Vagina (tissue), 2 donors: ENCODE results near the gene JADE3. TPM values are rescaled to one million over a fixed set of nuclear protein-coding genes. Genes with fewer than 3 reads are reported as not detected.

Source experiments
- DNase-seq, 2 donors: peaks; one replicate each; pipeline ENCODE4 v3.0.0-alpha.2; 2017; ENCODE audit errors: extremely low spot score in 2 of 2
- H3K27ac ChIP-seq: fragments of 200-600 bp; sonication (generic); one replicate; pipeline ENCODE4 v1.5.1; 2019
- H3K27me3 ChIP-seq: fragments of 200-600 bp; sonication (generic); one replicate; pipeline ENCODE4 v1.5.1; 2019
- H3K36me3 ChIP-seq, 2 donors: fragments of 200-600 bp; sonication (generic); one replicate each; pipeline ENCODE4 v1.5.1; 2017 to 2019
- H3K4me1 ChIP-seq: fragments of 200-600 bp; sonication (generic); one replicate; pipeline ENCODE4 v1.5.1; 2019
- H3K4me3 ChIP-seq, 2 donors: fragments of 200-600 bp; sonication (generic); 1 replicate in 1 of 2; 2 replicates in 1 of 2; pipeline ENCODE4 v1.5.1; 2016 to 2019
- H3K9me3 ChIP-seq: fragments of 200-600 bp; sonication (generic); one replicate; pipeline ENCODE4 v1.5.1; 2019
- POLR2A ChIP-seq, 2 donors: fragments of 450-650 bp; IDR thresholded peaks; one replicate each; pipeline ENCODE4 v1.6.1; 2017; ENCODE audit warnings: antibody characterized with exemption in 2 of 2, mild to moderate bottlenecking in 2 of 2, moderate library complexity in 2 of 2
- POLR2AphosphoS5 ChIP-seq, 2 donors: sonication (generic); formaldehyde crosslinking; IDR thresholded peaks; one replicate each; pipeline ENCODE4 v1.9.0; 2017; ENCODE audit warnings: antibody characterized with exemption in 2 of 2, mild to moderate bottlenecking in 2 of 2, low read depth in 1 of 2; ENCODE audit not compliant: insufficient read depth in 1 of 2
- intact Hi-C: fragments of 100-400 bp; cut with DNase I; formaldehyde crosslinking; loops from one replicate; pipeline ENCODE4 v1.15.1; 2023
- total RNA-seq: library from RNA; depleted of rRNA; stranded (reverse); fragments of >200 nt; gene quantifications from one replicate; pipeline ENCODE4 v1.2.3, GENCODE V29; 2016
- TF ChIP-seq, protein P1 (sequence below), 3 experiments: fragments of 450-650 bp in 2 of 3; fragments of 200-600 bp in 1 of 3; sonication (generic) in 1 of 3; IDR thresholded peaks; one replicate each; pipeline ENCODE4 v1.5.1; 2017 to 2019; ENCODE audit warnings: antibody characterized with exemption in 3 of 3, mild to moderate bottlenecking in 2 of 3, moderate library complexity in 2 of 3

JADE3 gene
- total RNA-seq, 1 donor from 2014 or later = 5.2 TPM

DNA sequence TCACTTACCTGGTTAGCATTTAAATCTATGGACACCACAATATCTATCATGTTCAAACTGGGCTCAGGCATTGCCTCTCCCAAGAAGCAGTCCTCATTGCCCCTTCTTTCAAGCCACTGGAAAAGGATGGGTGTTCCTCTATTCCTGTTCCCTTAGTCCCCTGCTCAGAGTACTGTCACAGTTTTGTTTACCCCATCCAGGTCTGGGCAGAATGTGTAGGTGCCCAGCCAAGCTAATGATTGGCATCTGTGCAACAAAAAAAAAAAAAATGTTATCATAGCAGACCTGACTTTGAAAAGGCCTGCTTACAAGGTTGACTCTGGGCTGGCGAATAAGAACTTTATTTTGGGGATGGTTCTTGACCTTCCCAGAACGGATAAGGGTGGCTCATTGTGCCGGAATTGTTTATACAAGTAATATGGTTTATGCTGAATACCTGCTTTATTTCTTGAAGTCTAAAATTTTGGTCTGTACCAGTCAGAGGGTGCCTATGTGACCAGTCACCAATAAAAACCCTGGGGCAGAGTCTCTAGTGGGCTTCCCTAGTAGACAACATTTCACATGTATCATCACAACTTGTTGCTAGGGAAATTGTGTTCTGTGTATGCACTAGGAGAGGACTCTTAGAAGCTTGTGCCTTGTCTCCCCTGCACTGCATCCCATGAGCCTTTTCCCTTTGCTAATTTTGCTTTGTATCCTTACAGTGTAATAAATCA is 47.9 kb downstream of the JADE3 start:
- Histone ChIP-seq H3K27me3 (no peaks in the 10 kb centered on the region), H3K9me3 (no peaks in the 10 kb centered on the region), H3K4me1 (peaks cover 7% of the 10 kb centered on the region), H3K27ac (no peak overlapping the region), H3K36me3 (no peaks in the 10 kb centered on the region), H3K4me3 (no peak overlapping the region)
- intact Hi-C loops = no loop called here
- TF ChIP-seq, protein P1, sequence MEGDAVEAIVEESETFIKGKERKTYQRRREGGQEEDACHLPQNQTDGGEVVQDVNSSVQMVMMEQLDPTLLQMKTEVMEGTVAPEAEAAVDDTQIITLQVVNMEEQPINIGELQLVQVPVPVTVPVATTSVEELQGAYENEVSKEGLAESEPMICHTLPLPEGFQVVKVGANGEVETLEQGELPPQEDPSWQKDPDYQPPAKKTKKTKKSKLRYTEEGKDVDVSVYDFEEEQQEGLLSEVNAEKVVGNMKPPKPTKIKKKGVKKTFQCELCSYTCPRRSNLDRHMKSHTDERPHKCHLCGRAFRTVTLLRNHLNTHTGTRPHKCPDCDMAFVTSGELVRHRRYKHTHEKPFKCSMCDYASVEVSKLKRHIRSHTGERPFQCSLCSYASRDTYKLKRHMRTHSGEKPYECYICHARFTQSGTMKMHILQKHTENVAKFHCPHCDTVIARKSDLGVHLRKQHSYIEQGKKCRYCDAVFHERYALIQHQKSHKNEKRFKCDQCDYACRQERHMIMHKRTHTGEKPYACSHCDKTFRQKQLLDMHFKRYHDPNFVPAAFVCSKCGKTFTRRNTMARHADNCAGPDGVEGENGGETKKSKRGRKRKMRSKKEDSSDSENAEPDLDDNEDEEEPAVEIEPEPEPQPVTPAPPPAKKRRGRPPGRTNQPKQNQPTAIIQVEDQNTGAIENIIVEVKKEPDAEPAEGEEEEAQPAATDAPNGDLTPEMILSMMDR (IDR thresholded peaks at IDR 0.05) = no peak
- TF ChIP-seq POLR2A (IDR thresholded peaks at IDR 0.05) (no peak), POLR2AphosphoS5 (IDR thresholded peaks at IDR 0.05; ENCODE audit: insufficient read depth in 1 of 2, low read depth in 1 of 2) (no peak)
- no peak for DNase-seq

DNA sequence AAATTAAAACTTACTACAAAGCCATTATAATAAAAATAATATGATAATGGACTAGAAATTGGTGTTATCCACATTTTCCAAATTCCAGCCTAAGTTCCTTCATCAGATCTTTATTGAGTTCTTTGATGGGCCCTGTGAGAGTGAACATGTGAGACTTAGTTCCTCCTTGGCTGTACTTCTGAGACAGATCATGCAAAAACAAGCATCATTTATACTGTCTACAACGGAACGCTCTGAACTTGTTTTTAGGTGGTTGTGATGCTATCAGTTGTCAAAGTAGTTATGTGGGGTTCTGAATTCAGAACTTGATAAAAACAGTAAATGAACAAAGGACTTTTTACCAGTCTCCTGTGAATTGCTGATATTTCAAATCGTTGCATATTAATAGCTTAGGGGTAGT is 48.9 kb downstream of the JADE3 start:
- intact Hi-C loops = no loop called here
- H3K27me3 ChIP-seq = no peaks in the 10 kb centered on the region
- TF ChIP-seq POLR2AphosphoS5 (IDR thresholded peaks at IDR 0.05; ENCODE audit: insufficient read depth in 1 of 2, low read depth in 1 of 2) (no peak), POLR2A (IDR thresholded peaks at IDR 0.05) (no peak)
- TF ChIP-seq, protein P1 (IDR thresholded peaks at IDR 0.05) = no peak

DNA sequence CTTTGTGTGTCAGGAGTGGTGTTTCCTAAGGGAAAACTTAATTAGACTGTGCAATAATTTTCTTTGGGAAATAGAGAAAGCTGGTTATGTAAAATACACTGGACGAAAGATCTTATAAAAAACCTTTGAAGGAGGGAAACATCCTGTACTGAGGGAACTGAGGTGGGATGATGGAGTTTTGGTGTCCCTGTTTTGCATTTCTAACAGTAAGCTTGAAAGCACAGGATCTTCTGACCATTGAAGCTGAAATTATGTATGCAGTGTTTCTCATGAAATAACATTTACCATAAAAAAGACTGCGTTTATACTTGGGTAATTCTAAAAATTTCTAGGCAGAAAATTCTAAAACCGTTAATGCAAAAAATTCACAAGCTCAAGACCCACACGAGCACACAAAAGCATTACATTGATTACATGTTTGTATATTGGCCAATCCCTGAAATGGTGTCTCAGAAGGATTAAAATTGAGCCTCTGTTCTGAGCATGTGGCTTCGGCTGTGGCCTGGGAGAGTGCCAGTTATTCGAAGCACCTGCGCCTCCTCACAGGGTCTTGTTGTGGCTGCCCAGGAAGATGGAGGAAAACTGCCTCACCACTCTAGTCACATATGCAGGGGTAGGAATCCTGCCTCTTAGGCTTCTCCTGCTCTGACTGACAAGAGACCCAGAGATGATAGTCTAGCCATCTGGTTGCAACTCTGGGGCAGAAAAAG is 49.5 kb downstream of the JADE3 start:
- Histone ChIP-seq H3K27me3 (no peaks in the 10 kb centered on the region), H3K4me1 (peaks cover 7% of the 10 kb centered on the region), H3K4me3 (no peak overlapping the region), H3K27ac (no peak overlapping the region), H3K9me3 (no peaks in the 10 kb centered on the region), H3K36me3 (no peaks in the 10 kb centered on the region)
- DNase-seq = no peak
- no peak for TF ChIP-seq POLR2A (IDR thresholded peaks at IDR 0.05)
- TF ChIP-seq, protein P1 (IDR thresholded peaks at IDR 0.05) = no peak
- TF ChIP-seq POLR2AphosphoS5 (IDR thresholded peaks at IDR 0.05; ENCODE audit: insufficient read depth in 1 of 2, low read depth in 1 of 2) = no peak
- intact Hi-C loops = no loop called here

More for the DNA sequence above, 48.9 kb downstream of the JADE3 start:
- no peaks in the 10 kb centered on the region for H3K36me3 ChIP-seq
- H3K4me3 ChIP-seq = no peak overlapping the region
- no peaks in the 10 kb centered on the region for H3K9me3 ChIP-seq
- peaks cover 7% of the 10 kb centered on the region for H3K4me1 ChIP-seq
- H3K27ac ChIP-seq = no peak overlapping the region
- DNase-seq = no peak

DNA sequence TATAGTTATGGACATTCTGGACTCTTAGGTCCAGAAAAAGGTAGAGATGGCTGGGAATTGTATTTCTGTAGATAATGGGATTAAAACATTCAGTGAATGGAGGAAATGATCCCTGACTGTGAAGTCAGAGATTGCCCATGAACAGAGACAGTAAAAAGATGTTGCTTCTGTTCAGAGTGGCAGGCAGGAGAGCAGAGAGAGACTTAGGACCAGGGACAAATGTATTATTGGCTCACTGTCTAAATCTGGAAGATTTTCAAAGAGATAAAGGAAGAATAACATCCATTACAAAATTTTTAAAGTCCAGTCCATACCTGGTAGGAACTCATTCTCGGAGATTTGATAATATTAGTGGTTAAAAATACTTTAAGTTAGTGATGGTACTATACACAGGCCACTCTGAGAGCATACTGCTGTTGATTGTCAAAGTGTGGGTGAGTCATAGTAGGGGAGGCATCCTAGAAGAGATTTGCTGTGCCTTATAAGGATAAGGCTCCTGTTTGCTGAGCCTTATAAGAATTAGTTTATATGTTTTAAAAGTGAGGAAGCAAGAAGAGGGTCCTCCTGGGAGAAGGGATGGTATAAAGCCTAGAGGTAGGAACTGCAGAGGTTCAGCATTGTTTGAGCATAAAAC is 53.0 kb downstream of the JADE3 start:
- Histone ChIP-seq H3K27me3 (no peaks in the 10 kb centered on the region), H3K9me3 (no peaks in the 10 kb centered on the region), H3K4me1 (peaks cover 7% of the 10 kb centered on the region), H3K36me3 (no peaks in the 10 kb centered on the region), H3K27ac (no peak overlapping the region), H3K4me3 (no peak overlapping the region)
- no peak for TF ChIP-seq POLR2AphosphoS5 (IDR thresholded peaks at IDR 0.05; ENCODE audit: insufficient read depth in 1 of 2, low read depth in 1 of 2)
- TF ChIP-seq, protein P1 (IDR thresholded peaks at IDR 0.05) = no peak
- TF ChIP-seq POLR2A (IDR thresholded peaks at IDR 0.05) = no peak
- DNase-seq = no peak
- intact Hi-C loops = no loop called here
